GM12878 (cell line): ENCODE data around the gene CRAMP1. TPM values are rescaled to one million over a fixed set of nuclear protein-coding genes. Genes with fewer than 3 reads are reported as not detected.
"Not testable (repeated sequence)": the region's sequence is repeated elsewhere in the genome, so short reads cannot be mapped to it uniquely, and the experiment has no call there.

Experiments
- ATAC-seq: fragments of 200-7000 bp; cut with Tn5 transposase; 3 replicates; pipeline ENCODE4 v1.9.1; 2020; ENCODE audit warnings: mild to moderate bottlenecking, moderate library complexity
- BruUV-seq: library from RNA; stranded (reverse); fragments of 400-500 nt; replicated peaks from 2 replicates; lab custom pipeline; 2021; lab: Mats Ljungman, UMichigan
- CTCF ChIA-PET: fragments of 300-600 bp; sonication (Branson Sonifier 250); formaldehyde crosslinking; extraction: SDS; loops from one replicate; lab custom pipeline; 2021; ENCODE audit warnings: inconsistent platforms; lab: Yijun Ruan, JAX
- POLR2A ChIA-PET: fragments of 350-600 bp; formaldehyde crosslinking; extraction: SDS; loops from one replicate; lab custom pipeline; 2021; ENCODE audit warnings: inconsistent platforms; lab: Charles Lee
- RAD21 ChIA-PET: fragments of 300-600 bp; sonication (Branson Sonifier 250); formaldehyde crosslinking; loops from one replicate; lab custom pipeline; 2023; ENCODE audit warnings: antibody characterized with exemption; ENCODE audit not compliant: unreplicated experiment; lab: Charles Lee
- SMC1A ChIA-PET: fragments of 300-600 bp; sonication (Branson Sonifier 250); formaldehyde crosslinking; loops from one replicate; lab custom pipeline; 2023; ENCODE audit not compliant: unreplicated experiment, uncharacterized antibody; lab: Charles Lee
- DNase-seq: peaks from one replicate; pipeline ENCODE4 v3.0.0-alpha.2; 2011; ENCODE audit warnings: low read depth, low spot score
- FAIRE-seq: peaks from 3 replicates; lab custom pipeline; 2011; peaks lifted over from hg19 to GRCh38; lab: Jason Lieb, UNC
- H2AFZ ChIP-seq: 2 replicates; pipeline ENCODE4 v1.6.0; 2011; ENCODE audit warnings: low read depth, low read length, control low read depth; ENCODE audit not compliant: control insufficient read depth
- H3K27ac ChIP-seq: 2 replicates; pipeline ENCODE4 v1.5.1; 2011; ENCODE audit warnings: control low read depth; ENCODE audit not compliant: control insufficient read depth, insufficient read depth
- H3K27me3 ChIP-seq, 2 experiments: replicated peaks in 1 of 2; 2 replicates each; pipeline versions ENCODE4 v1.6.0 to v1.6.1; 2011; ENCODE audit warnings: low read length in 1 of 2; ENCODE audit not compliant: control insufficient read depth in 2 of 2, insufficient read depth in 2 of 2
- H3K36me3 ChIP-seq, 2 experiments: 2 replicates each; pipeline ENCODE4 v1.5.1; 2011; ENCODE audit warnings: low read length in 1 of 2; ENCODE audit not compliant: control insufficient read depth in 2 of 2, insufficient read depth in 2 of 2
- H3K4me1 ChIP-seq: 2 replicates; pipeline ENCODE4 v1.6.1; 2011; ENCODE audit warnings: mild to moderate bottlenecking, low read length, moderate library complexity, mixed read lengths; ENCODE audit not compliant: control insufficient read depth, insufficient read depth
- H3K4me2 ChIP-seq: 2 replicates; pipeline ENCODE4 v1.6.0; 2011; ENCODE audit warnings: control low read depth; ENCODE audit not compliant: control insufficient read depth, insufficient read depth
- H3K4me3 ChIP-seq: fragments of 200-600 bp; sonication (generic); 2 replicates; pipeline ENCODE4 v1.5.1; 2016
- H3K79me2 ChIP-seq: 2 replicates; pipeline ENCODE4 v1.6.0; 2011; ENCODE audit warnings: low read length; ENCODE audit not compliant: control insufficient read depth, insufficient read depth
- H3K9ac ChIP-seq: 2 replicates; pipeline ENCODE4 v1.8.0; 2011; ENCODE audit warnings: low read length, control low read depth, mixed read lengths; ENCODE audit not compliant: control insufficient read depth, insufficient read depth
- H3K9me3 ChIP-seq: replicated peaks from 3 replicates; pipeline ENCODE4 v1.5.1; 2011; ENCODE audit warnings: mild to moderate bottlenecking, low read length; ENCODE audit not compliant: control insufficient read depth, insufficient read depth
- H4K20me1 ChIP-seq: 2 replicates; pipeline ENCODE4 v1.6.0; 2011; ENCODE audit not compliant: control insufficient read depth, insufficient read depth
- ATF3 ChIP-seq: IDR thresholded peaks from 2 replicates; pipeline ENCODE4 v1.6.1; 2011; ENCODE audit warnings: low read depth, mild to moderate bottlenecking, low read length, moderate library complexity, borderline replicate concordance; ENCODE audit errors: extremely low read depth
- CHD2 ChIP-seq: IDR thresholded peaks from 2 replicates; pipeline ENCODE4 v1.6.1; 2011; ENCODE audit warnings: low read depth, low read length, improper control_type of control experiment, borderline replicate concordance
- EGR1 ChIP-seq, 2 experiments: IDR thresholded peaks; 1 replicate in 1 of 2; 2 replicates in 1 of 2; pipeline ENCODE4 v1.6.1; 2011 to 2012; ENCODE audit warnings: low read depth in 2 of 2, low read length in 2 of 2, borderline replicate concordance in 1 of 2, mild to moderate bottlenecking in 1 of 2, moderate library complexity in 1 of 2
- IKZF2 ChIP-seq, 2 experiments: fragments of 450-650 bp; IDR thresholded peaks; 2 replicates each; pipeline ENCODE4 v1.6.1; 2017; ENCODE audit warnings: mild to moderate bottlenecking in 2 of 2, moderate library complexity in 2 of 2
- PML ChIP-seq: IDR thresholded peaks from 2 replicates; pipeline ENCODE4 v1.6.1; 2012; ENCODE audit warnings: low read length, inconsistent platforms
- RCOR1 ChIP-seq: conservative IDR thresholded peaks from 2 replicates; pipeline ENCODE4 v1.6.1; 2012; ENCODE audit warnings: low read depth, low read length, improper control_type of control experiment
- SREBF1 ChIP-seq: IDR thresholded peaks from 2 replicates; pipeline ENCODE4 v1.6.1; 2012; ENCODE audit warnings: mild to moderate bottlenecking, low read length
- SRF ChIP-seq, 2 experiments: IDR thresholded peaks; 2 replicates each; pipeline ENCODE4 v1.6.1; 2011; ENCODE audit warnings: low read depth in 2 of 2, low read length in 2 of 2, mild to moderate bottlenecking in 1 of 2, moderate library complexity in 1 of 2
- YBX1 ChIP-seq: fragments of 450-650 bp; IDR thresholded peaks from 2 replicates; pipeline ENCODE4 v1.6.1; 2016; ENCODE audit warnings: antibody characterized with exemption
- ZBED1 ChIP-seq: IDR thresholded peaks from 2 replicates; pipeline ENCODE4 v1.6.1; 2016; ENCODE audit warnings: borderline replicate concordance
- ZNF384 ChIP-seq: IDR thresholded peaks from 2 replicates; pipeline ENCODE4 v1.6.1; 2012; ENCODE audit warnings: low read depth, mild to moderate bottlenecking, low read length, improper control_type of control experiment, borderline replicate concordance
- ZNF687 ChIP-seq: fragments of 450-650 bp; IDR thresholded peaks from 2 replicates; pipeline ENCODE4 v1.6.1; 2017; ENCODE audit warnings: mild to moderate bottlenecking, moderate library complexity
- WGBS: methylation state at CpG from one replicate; pipeline ENCODE4 v1.1.6; 2016; ENCODE audit warnings: low lambda C conversion rate; ENCODE audit not compliant: insufficient replicate concordance, insufficient coverage; ENCODE audit errors: missing lambda C conversion rate; 5-methylcytosine and 5-hydroxymethylcytosine counted together
- in situ Hi-C: fragments of 300-500 bp; cut with MboI; formaldehyde crosslinking; loops from 9 replicates; pipeline ENCODE4 v1.14.3; 2018; ENCODE audit warnings: mixed read lengths
- intact Hi-C: fragments of 100-400 bp; cut with micrococcal nuclease; formaldehyde crosslinking; loops from one replicate; pipeline ENCODE4 v1.14.2; 2022; ENCODE audit not compliant: unreplicated experiment
- polyA plus RNA-seq, 11 experiments: library from polyadenylated mRNA; depleted of rRNA in 4 of 11; unstranded in 6 of 11; stranded (reverse) in 5 of 11; fragments of >200 nt; fragmentation: Nextera tagmentation in 4 of 11; fragmentation: Illumina TruSeq in 1 of 11; extraction: Ambion mirVana in 4 of 11; extraction: Trizol in 1 of 11; gene quantifications; 1 replicate in 1 of 11; 2 replicates in 10 of 11; pipeline versions ENCODE4 v1.2.1 to v1.2.3, GENCODE V29; 2011 to 2016; ENCODE audit warnings: inconsistent platforms in 2 of 11, missing spikeins in 2 of 11, low read depth in 1 of 11
- total RNA-seq, 4 experiments: library from RNA; depleted of rRNA in 3 of 4; stranded (reverse); fragments of >200 nt in 3 of 4; fragmentation: Illumina TruSeq in 1 of 4; extraction: Trizol in 1 of 4; gene quantifications; 2 replicates each; pipeline versions ENCODE4 v1.2.1 to v1.2.3, GENCODE V29; 2013 to 2021

Gene CRAMP1
- total and polyA plus RNA-seq, 10 of the 15 experiments (the other 5 are each of a cell fraction or from before 2014, with no cell fraction given): 0.37 to 9.8 (median 3.9) TPM

GRCh38 chr16:1701216-1701878, 89.2 kb downstream of the CRAMP1 start:
- ATAC-seq (no peak), DNase-seq (no peak)
- ChIA-PET SMC1A (no interaction called here), CTCF (interaction anchor here (1.2 to 1.3 kb wide), 2 partner anchors 20 to 22 kb away, joined by 3 to 4 read pairs; no protein-coding TSS in a partner anchor), POLR2A (no interaction called here)
- no peaks in the 10 kb centered on the region for H4K20me1 ChIP-seq
- no peaks in the 10 kb centered on the region for H3K9me3 ChIP-seq
- no peak overlapping the region for H3K27ac ChIP-seq
- H3K4me1 ChIP-seq: peaks cover 4% of the 10 kb centered on the region; the same call in 1 of the 2 replicates
- H3K9ac ChIP-seq: no peak overlapping the region
- TSS peak; percentile 46 for BruUV-seq
- TF ChIP-seq ZNF384: no peak
- no peak for TF ChIP-seq YBX1
- no peak for TF ChIP-seq EGR1 (IDR thresholded peaks at IDR 0.05; ENCODE audit: borderline replicate concordance in 1 of 2, low read depth in 2 of 2, low read length in 2 of 2)
- TF ChIP-seq ZNF687: no peak
- no peak for TF ChIP-seq PML
- no peak for TF ChIP-seq CHD2
- no peak for TF ChIP-seq ATF3
- no peak for TF ChIP-seq SREBF1
- no peak for TF ChIP-seq SRF (IDR thresholded peaks at IDR 0.05; ENCODE audit: low read depth in 2 of 2, low read length in 2 of 2)
- no peak for TF ChIP-seq ZBED1
- no peak for TF ChIP-seq IKZF2 (IDR thresholded peaks at IDR 0.05)
- no peak for TF ChIP-seq RCOR1
- TF ChIP-seq, all 136 proteins: peak for 0
- in situ Hi-C loops: no loop called here
- no peak overlapping the region for H3K4me3 ChIP-seq
- H3K36me3 ChIP-seq: peaks cover 19 to 22% of the 10 kb centered on the region in 2 experiments
- H2AFZ ChIP-seq: no peak overlapping the region
- RAD21 ChIA-PET: no interaction called here
- 79% methylated on average over 6 of the region's 6 CpGs for WGBS
- FAIRE-seq: no peak
- intact Hi-C loops: no loop called here
- H3K27me3 ChIP-seq: no peaks in the 10 kb centered on the region
- H3K4me2 ChIP-seq: no peak overlapping the region
- H3K79me2 ChIP-seq: peaks cover 4% of the 10 kb centered on the region

GRCh38 chr16:1705324-1705687, 93.1 kb downstream of the CRAMP1 start:
- H3K27ac ChIP-seq: peak overlapping the region; percentile 84
- H3K27me3 ChIP-seq, DNase-seq, in situ Hi-C loops, H4K20me1 ChIP-seq, SMC1A ChIA-PET, BruUV-seq, H3K9me3 ChIP-seq: not testable (repeated sequence)
- peak; percentile 48 for ATAC-seq
- H3K4me2 ChIP-seq: peak overlapping the region; percentile 52
- peaks cover 14% of the 10 kb centered on the region for H3K4me1 ChIP-seq
- intact Hi-C loops: loop anchor here (5.0 kb wide), 1 partner anchor 67 kb away; the partner anchor contains the start of genes EME2, MRPS34 and NME3
- peak overlapping the region; percentile 97 for H3K4me3 ChIP-seq
- FAIRE-seq: peak; percentile 13
- ChIA-PET POLR2A (interaction anchor here (0.6 to 2.6 kb wide), 16 partner anchors 10 to 917 kb away, joined by 3 to 15 read pairs (median 4); partner anchors contain the start of genes CHTF18, IFT140, JPT2 and NUBP2), CTCF (interaction anchor here (0.6 to 2.0 kb wide), 13 partner anchors 10 to 436 kb away, joined by 3 to 14 read pairs (median 4); partner anchors contain the start of genes IFT140, JPT2, NUBP2 and SPSB3), RAD21 (interaction anchor here (1.0 to 2.3 kb wide), 6 partner anchors 14 to 277 kb away, joined by 3 to 15 read pairs (median 4); partner anchors contain the start of genes JPT2, NUBP2 and SPSB3)
- peak overlapping the region; percentile 92 for H3K9ac ChIP-seq
- WGBS: 2% methylated on average over 12 of the region's 16 CpGs
- H3K79me2 ChIP-seq: peaks cover 35% of the 10 kb centered on the region
- H3K36me3 ChIP-seq: peaks cover 7 to 17% of the 10 kb centered on the region in 2 experiments
- H2AFZ ChIP-seq: peak overlapping the region; percentile 95
